DND-41 (cell line): ENCODE results near the gene DBF4.

ENCODE experiments used
- CTCF ChIP-seq: IDR thresholded peaks from 2 replicates; pipeline ENCODE4 v1.5.1; 2012; ENCODE audit warnings: borderline replicate concordance, low read length, moderate library complexity, mild to moderate bottlenecking; ENCODE audit not compliant: poor library complexity, severe bottlenecking; ENCODE audit errors: extremely low read depth
- EZH2 ChIP-seq: IDR thresholded peaks from 3 replicates; pipeline ENCODE4 v1.6.1; 2012; ENCODE audit warnings: borderline replicate concordance, low read depth, mild to moderate bottlenecking, moderate library complexity, low read length, inconsistent platforms; ENCODE audit not compliant: severe bottlenecking

- TF ChIP-seq CTCF (no peak), EZH2 (no peak)
Observed at GRCh38 chr7:87870471-87870870, 5.8 kb upstream of the DBF4 start.
